Erythroblast (primary cell): ENCODE measurements around the gene BABAM2.
"Not testable (repeated sequence)": the region's sequence is repeated elsewhere in the genome, so short reads cannot be mapped to it uniquely, and the experiment has no call there.

ENCODE experiments used
- DNase-seq, 2 experiments: peaks; one replicate each; lab custom pipeline; 2025; lab: John Stamatoyannopoulos, UW
- GATA1 ChIP-seq: IDR thresholded peaks from 2 replicates; pipeline ENCODE4 v1.6.1; 2011; ENCODE audit warnings: low read depth, mild to moderate bottlenecking, control low read depth, low read length, moderate library complexity
- POLR2A ChIP-seq: IDR thresholded peaks from 2 replicates; pipeline ENCODE4 v1.6.1; 2011; ENCODE audit warnings: mild to moderate bottlenecking, low read length

BABAM2 gene

GRCh38 chr2:28320009-28320365, 429.5 kb downstream of the BABAM2 start:
- TF ChIP-seq POLR2A (no peak), GATA1 (no peak)
- DNase-seq, result no peak

- DNase-seq, result no peak
- TF ChIP-seq GATA1 (no peak), POLR2A (no peak)
Measured at GRCh38 chr2:28320371-28320770, 429.8 kb downstream of the BABAM2 start.

GRCh38 chr2:28321426-28321825, 430.9 kb downstream of the BABAM2 start:
- DNase-seq, result no peak
- TF ChIP-seq POLR2A (no peak), GATA1 (no peak)

GRCh38 chr2:28322051-28322450, 431.5 kb downstream of the BABAM2 start:
- TF ChIP-seq POLR2A, result no peak
- no peak for TF ChIP-seq GATA1
- no peak for DNase-seq

DNA sequence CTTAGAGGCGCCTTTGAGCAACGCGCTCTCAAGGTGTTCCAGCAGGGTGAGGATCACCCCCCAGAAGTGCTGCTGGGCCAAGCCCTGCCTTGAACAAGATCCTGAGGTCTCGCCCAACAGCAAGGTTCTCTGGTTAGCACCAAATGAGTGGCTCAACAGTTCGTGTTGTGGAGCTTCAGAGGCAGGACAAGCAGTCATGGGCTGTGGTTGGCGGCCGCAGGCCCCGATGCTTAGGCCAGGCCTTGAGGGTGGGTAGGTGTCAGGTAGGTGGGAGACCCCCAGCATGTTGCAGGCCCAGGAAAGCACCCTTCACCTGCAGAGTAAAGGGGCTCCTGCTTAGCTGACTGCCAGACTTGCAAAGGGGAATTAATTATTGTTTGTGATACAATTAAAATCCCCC, 431.9 kb downstream of the BABAM2 start:
- no peak for DNase-seq
- TF ChIP-seq POLR2A, result no peak

GRCh38 chr2:28322981-28323396, 432.5 kb downstream of the BABAM2 start:
- TF ChIP-seq GATA1, result no peak
- no peak for TF ChIP-seq POLR2A
- DNase-seq, result no peak

GRCh38 chr2:28325173-28325566, 434.6 kb downstream of the BABAM2 start:
- TF ChIP-seq POLR2A, result no peak
- TF ChIP-seq GATA1, result no peak
- DNase-seq, result no peak

DNA sequence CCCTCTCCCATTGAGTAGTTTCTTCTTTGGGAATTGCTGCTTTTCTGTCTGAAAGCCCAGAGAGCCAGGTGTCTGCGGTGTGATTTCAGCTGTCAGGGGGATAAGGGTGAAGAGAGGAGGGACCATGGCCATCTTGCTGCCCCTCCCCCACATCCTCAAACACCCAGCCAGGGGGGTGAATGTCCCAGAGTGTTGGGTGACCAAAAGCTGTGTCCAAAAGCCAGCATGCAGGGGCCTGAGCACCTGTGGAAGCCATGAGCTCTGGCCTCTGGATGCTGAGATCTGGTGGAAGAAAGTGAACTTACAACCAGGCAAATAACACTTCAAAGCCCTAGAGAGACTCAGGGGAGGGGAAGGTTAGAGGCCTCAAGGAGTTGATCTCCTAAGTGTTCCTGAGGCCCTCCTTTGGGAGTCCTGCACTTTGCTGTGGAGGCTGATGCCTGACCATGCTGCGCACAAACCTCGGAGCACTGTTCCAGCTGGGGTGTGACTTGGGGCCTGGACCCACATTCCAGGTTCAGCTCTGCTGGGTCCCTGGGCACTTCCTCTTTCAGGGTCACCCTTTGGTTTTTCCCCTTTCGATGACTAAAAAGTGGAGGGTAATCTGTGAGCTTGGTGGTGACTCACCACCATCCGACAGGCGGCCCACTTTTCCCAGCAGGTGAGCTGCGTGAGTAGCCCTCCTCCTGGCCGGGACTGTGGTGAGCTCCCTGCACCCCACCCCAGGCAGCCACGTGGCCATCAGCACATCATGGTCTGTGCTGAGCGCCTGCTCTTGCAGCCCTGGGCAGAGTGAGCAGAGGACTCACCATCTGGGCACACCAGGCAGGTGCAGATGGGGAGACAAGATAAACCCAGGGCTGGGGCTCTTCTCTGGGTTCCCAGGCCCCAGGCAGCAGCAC, 435.3 kb downstream of the BABAM2 start:
- no peak for DNase-seq
- TF ChIP-seq GATA1, result no peak
- TF ChIP-seq POLR2A, result no peak

DNA sequence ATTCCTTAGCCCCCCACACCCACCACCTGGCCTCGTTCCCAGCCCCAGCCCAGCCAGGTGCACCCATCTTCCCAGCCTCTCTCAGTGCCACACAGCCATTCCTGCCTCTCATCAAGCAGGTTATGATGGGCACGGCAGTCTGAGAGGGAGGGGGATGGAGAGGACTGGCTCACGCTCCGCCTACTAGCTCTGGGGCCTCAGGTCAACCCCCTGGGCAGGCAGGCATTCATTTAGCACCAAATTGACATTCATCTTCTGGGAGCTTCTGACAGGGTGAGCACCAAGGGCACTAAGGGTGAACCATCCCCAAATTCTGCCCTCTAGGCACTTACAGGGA, 435.9 kb downstream of the BABAM2 start:
- TF ChIP-seq GATA1, result no peak

GRCh38 chr2:28326881-28327505, 436.5 kb downstream of the BABAM2 start:
- TF ChIP-seq POLR2A (no peak), GATA1 (no peak)
- no peak for DNase-seq

More for the DNA sequence above, 435.9 kb downstream of the BABAM2 start:
- DNase-seq, result no peak

DNA sequence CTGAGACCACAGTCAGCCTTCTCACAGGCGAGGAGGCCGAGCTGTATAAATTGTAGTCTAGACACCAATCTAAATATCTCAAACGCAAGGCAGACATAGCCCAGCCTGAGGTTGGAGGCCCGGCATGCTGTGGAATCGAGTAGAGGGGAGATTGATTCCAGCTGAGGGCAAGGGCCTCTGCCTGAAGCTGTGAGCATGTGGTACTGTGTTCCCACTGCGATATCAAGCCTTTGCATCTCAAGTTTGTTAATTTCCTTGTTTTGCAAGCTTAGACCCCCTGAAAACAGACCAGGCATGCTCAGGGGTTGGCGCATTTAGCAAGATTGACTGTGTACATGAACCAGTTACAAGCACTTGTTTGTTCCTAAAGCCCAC, 437.0 kb downstream of the BABAM2 start:
- no peak for DNase-seq
- TF ChIP-seq GATA1, result no peak
- TF ChIP-seq POLR2A, result no peak

GRCh38 chr2:28327956-28328922, 437.7 kb downstream of the BABAM2 start:
- TF ChIP-seq POLR2A (no peak), GATA1 (no peak)
- no peak for DNase-seq

GRCh38 chr2:28329184-28329583, 438.7 kb downstream of the BABAM2 start:
- no peak for DNase-seq
- no peak for TF ChIP-seq POLR2A
- TF ChIP-seq GATA1, result no peak

GRCh38 chr2:28330722-28331121, 440.2 kb downstream of the BABAM2 start:
- not testable (repeated sequence) for DNase-seq

DNA sequence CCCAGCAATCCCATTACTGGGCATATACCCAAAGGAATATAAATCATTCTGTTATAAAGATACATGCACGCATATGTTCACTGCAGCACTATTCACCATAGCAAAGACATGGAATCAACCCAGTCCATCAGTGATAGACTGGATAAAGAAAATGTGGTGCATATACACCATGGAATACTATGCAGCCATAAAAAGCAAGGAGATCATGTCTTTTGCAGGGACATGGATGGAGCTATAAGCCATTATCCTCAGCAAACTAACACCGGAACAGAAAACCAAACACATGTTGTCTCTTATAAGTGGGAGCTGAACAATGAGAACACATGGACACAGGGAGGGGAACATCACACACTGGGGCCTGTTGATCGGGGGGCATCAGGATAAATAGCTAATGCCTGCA, 441.3 kb downstream of the BABAM2 start:
- not testable (repeated sequence) for DNase-seq
